DLD1 (cell line): Measurements from ENCODE around the gene SUFU.
"Not testable (repeated sequence)": the region's sequence is repeated elsewhere in the genome, so short reads cannot be mapped to it uniquely, and the experiment has no call there.

Experiments used
- in situ Hi-C: cut with HindIII; loops from 2 replicates; pipeline ENCODE4 v1.10.0; 2017; ENCODE audit warnings: low sequenced_read_pairs

The SUFU gene

GRCh38 chr10:102665904-102666509, 162.2 kb downstream of the SUFU start:
- in situ Hi-C loops, result no loop called here

- in situ Hi-C loops, result not testable (repeated sequence)
Measured at GRCh38 chr10:102667411-102667810, 163.6 kb downstream of the SUFU start.

- in situ Hi-C loops, result no loop called here
Measured at GRCh38 chr10:102668326-102669107, 164.7 kb downstream of the SUFU start.

GRCh38 chr10:102669206-102670064, 165.7 kb downstream of the SUFU start:
- in situ Hi-C loops, result no loop called here

- in situ Hi-C loops, result no loop called here
Measured at GRCh38 chr10:102670065-102670670, 166.4 kb downstream of the SUFU start.

GRCh38 chr10:102670871-102671434, 167.2 kb downstream of the SUFU start:
- in situ Hi-C loops, result no loop called here

- in situ Hi-C loops, result no loop called here
Measured at GRCh38 chr10:102673236-102673818, 169.6 kb downstream of the SUFU start.

- in situ Hi-C loops, result no loop called here
Measured at GRCh38 chr10:102673819-102674511, 170.2 kb downstream of the SUFU start.

- in situ Hi-C loops, result no loop called here
Measured at GRCh38 chr10:102674566-102674965, 170.8 kb downstream of the SUFU start.

GRCh38 chr10:102675011-102675665, 171.4 kb downstream of the SUFU start:
- in situ Hi-C loops, result no loop called here

GRCh38 chr10:102675666-102676533, 172.1 kb downstream of the SUFU start:
- in situ Hi-C loops, result no loop called here

- in situ Hi-C loops, result no loop called here
Measured at GRCh38 chr10:102676534-102677315, 173.0 kb downstream of the SUFU start.

- in situ Hi-C loops, result no loop called here
Measured at GRCh38 chr10:102677331-102678067, 173.7 kb downstream of the SUFU start.

- in situ Hi-C loops, result no loop called here
Measured at GRCh38 chr10:102678068-102678400, 174.3 kb downstream of the SUFU start.

GRCh38 chr10:102678842-102679289, 175.1 kb downstream of the SUFU start:
- in situ Hi-C loops, result no loop called here

- in situ Hi-C loops, result no loop called here
Measured at GRCh38 chr10:102679596-102679995, 175.8 kb downstream of the SUFU start.

GRCh38 chr10:102681696-102682095, 177.9 kb downstream of the SUFU start:
- in situ Hi-C loops, result no loop called here
